8988T (cell line): ENCODE results near the gene ADAMTS14.

Experiments
- DNase-seq: peaks from one replicate; pipeline ENCODE4 v3.0.0; 2011

Gene ADAMTS14

GRCh38 chr10:70733051-70733450 is 60.7 kb downstream of the ADAMTS14 start:
- DNase-seq = no peak

- DNase-seq = no peak
These were observed 62.9 kb downstream of the ADAMTS14 start for GRCh38 chr10:70735161-70735560.

- no peak for DNase-seq
These were observed 64.2 kb downstream of the ADAMTS14 start for GRCh38 chr10:70736525-70736924.

DNA sequence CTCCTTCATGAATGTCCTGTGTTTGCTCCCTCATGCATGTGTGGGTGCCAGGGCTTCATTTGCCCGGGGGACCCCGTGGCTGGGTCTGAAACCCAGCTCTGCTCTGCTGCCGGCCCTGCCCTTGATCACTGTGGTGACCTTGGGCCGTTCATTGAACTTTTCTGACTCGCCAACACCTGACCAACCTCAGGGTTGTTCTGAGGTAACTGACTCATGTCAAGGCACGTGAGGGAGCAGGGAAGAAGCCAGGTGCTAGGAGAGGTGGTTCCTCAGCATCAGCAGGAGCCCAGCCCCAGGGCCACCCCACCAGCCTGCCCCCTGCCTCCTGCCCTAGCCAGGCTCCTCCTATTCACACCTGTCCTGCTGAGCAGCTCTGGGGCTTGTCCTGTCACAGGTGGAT is 64.9 kb downstream of the ADAMTS14 start:
- DNase-seq = no peak

DNA sequence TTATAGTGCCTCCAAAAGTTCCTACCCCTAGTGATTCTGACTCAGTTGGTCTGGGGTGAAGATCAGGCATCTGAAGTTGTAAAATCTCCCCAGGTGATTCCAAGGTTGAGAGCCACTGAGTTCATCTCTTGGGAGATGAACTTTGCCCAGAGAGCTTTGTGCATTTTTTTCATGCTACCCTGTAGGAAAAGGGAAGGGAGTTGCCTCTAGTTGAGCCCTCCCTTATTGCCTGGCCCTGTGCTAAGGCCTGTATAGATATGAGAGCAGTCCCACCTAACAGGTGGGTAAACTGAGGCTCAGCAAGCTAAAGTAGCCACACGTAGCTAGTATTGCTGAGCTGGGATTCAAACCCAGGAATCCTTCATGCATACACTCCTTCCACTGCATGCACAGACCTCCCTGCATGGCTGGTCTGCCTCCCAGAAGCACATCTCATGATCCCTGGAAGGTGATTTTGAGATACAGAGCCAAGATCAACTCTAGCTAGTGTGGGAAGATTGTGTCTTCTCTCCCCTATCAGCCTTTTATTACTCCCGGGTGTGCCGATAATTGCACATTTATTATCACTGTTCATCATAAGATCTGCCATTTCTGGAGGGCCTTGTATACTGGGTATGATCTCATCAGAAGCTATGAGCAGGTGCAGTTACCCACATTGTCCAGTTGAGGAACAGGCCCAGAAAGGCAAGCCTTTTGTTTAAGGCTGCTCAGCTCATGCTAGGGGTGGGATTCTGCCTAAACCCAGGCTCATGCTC is 65.9 kb downstream of the ADAMTS14 start:
- DNase-seq = peak; percentile 44

DNA sequence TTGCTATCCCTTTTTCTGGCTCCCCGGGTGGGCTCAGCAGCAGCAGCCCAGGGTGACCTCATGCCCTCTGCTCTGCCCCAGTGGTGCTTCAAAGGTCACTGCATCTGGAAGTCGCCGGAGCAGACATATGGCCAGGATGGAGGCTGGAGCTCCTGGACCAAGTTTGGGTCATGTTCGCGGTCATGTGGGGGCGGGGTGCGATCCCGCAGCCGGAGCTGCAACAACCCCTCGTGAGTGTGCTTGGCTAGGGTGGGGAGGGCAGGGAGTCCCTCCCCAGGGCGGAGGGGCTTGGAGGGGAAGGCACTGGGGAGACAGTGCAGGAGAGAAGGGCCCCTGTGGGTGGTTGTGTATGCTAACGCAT is 66.4 kb downstream of the ADAMTS14 start:
- no peak for DNase-seq

DNA sequence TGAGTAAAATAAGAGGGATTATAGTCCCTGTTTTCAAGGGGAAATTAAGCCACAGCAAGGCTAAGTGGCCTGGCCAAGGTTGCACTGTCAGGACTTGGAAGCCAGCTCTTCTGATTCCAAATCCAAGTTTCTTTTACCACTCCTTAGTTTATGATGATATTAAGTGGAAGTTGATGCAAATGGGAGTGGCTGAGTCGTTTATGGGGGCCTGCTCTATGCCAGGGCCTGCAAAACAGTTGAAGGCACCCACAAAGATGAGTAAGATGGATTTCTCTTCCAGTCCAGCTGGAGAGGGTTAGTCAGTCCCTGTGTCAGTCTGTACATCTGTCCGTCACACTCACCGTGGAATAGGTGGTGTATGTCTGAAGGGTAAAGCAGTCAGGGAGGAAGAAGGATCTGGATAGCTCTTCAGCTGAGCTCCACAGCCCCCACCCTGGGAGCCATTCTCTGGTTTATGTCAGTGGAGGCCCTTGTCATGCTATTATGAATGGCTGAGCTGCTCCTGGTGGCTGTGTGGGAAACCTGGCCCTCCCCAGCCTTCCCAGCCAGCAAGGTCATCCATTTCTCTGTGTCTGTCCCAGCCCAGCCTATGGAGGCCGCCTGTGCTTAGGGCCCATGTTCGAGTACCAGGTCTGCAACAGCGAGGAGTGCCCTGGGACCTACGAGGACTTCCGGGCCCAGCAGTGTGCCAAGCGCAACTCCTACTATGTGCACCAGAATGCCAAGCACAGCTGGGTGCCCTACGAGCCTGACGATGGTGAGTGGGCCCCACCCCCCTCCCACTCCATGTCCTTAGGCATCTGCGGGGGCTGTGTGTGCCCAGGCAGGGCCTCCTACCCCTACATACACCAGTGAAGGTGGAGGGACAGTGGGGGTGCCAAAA is 68.3 kb downstream of the ADAMTS14 start:
- DNase-seq = no peak

DNA sequence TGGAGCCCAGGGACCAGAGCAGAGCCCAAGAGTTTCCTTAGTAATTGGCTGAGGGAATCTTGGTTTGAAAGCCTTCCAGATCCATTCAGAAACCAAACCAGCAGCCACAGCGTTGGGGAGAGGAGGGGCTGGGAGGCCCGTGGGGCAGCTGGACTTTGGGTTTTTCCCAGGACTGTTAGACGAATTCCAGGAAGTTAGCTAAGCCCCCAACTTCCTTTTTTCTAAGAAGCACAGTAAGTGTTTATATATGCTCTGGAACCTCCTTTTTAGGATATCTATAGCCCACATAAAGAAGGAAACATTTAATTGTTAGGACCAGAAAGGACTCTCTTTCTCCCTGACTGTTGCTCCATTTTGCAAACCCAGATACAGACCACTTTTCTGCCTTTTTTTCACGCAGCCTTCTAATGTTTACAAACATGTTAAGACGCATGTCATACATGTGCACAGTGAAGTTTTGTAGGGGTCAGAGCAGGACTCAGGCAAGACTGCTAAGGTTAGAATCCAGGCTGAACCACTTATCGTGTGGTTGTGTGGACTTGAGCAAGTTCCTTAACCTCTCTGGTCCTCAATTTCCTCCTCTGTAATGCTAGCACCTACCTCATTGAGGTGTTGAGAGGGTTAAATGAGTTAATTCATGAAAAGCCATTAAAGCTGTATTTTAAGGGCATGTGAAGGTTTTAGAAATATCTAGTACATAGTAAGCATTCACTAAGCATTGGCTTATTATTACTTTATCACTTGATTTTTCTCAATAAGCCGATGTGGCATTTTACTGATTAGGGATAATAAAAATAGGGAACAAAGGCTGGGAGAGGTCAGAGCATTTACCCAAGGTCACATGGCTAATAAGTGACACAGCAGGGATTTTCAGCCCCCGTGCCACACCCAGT is 70.5 kb downstream of the ADAMTS14 start:
- DNase-seq = no peak

- no peak for DNase-seq
These were observed 71.1 kb downstream of the ADAMTS14 start for GRCh38 chr10:70743430-70743788.

GRCh38 chr10:70743879-70744278 is 71.6 kb downstream of the ADAMTS14 start:
- no peak for DNase-seq

DNA sequence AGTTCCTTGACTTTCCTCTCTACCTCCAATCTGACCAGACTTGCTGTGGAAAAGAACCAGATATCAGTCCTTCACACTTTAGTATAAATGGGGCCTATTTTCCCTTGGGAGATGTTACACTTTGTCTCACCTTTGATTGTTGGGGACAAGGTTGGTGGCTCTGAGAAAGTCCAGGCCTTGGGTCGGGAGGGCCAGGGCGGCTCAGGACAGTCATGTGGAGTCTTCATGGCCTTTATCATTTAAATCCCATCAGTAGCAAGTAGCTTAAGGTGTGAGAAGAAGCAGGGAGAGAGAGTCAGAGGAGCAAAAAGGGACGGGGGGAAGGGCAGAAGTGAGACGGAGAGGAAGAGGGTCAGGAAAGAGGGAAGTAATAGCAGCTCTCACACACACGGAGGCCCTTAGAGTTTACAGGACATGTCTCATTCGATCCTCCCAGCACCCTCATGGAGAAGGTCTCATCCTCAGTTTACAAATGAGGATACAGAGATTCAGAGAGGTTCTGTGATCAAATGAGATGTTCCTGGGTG is 72.4 kb downstream of the ADAMTS14 start:
- no peak for DNase-seq

DNA sequence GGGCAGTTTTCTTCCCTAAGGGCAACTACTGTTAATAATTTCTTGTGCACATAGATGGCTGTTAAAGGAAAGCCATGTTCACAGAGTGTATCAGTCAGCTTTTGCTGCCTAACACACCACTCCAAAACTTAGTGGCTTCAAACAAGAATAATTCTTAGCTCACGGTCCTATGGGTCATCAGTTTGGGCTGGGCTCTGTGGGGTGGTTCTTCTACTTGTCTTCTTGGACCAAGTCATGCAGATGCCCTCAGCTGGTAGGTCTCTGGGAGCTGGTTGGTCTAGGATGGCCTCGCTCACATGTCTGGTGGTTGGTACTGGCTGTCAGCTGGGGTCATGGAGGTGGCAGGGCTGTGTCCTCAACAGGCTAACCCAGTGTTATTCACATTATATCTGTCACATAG is 73.2 kb downstream of the ADAMTS14 start:
- DNase-seq = no peak

- no peak for DNase-seq
These were observed 75.1 kb downstream of the ADAMTS14 start for GRCh38 chr10:70747192-70747965.

DNA sequence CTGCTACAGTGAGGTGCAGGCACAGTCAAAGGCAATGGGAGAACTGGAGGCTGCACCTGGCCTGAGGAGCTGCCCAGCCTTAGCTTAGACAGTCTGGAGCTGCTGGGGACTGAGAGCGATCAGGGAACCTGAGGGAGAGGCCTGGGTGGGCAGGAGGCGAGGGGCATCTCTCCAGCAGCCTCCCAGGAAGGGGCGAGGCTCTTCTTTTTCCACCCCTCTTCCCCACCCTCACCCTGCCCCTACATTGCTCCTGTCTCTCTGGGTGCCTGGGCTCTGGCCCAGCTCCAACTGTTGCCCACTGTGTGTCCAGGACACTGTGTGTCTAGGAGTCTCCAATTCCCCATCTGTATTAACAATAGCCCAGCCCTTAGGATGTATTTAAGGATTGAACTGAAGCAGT is 76.0 kb downstream of the ADAMTS14 start:
- no peak for DNase-seq

DNA sequence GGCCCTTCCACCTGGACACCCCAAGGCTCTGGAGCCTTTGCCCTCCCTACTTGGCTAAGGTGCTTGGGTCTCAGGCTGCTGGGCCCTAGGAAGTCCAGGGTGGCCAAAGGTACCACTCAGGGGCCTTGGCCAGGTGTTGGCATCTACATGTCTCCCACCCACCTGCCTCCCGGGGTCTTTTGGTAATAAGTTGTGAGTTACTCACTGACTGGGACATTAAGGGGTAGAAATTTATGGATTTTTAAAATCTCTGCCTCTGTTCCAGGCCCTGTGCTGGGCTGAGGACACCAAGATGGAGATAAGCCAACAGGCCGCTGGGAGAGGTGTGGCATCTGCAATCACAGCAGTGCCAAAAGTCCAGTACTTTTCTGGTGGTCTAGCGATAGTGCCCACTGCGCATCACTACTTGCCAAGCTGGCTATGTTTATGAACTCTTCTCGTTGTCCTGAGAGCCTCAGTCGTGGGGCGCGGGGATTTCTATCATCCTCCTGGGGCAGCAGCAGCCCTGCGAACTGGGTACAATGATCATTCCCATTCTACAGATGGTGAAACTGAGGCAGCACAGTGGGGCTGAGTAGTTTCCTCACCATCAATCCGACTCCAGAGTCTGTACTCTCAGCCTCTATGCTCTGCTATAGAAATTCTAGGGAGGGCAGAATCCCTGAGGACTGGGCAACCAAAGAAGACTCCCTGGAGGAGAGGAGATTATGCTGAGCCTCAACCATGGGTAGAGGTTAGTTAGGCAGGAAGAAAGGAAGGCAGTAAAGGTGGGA is 76.7 kb downstream of the ADAMTS14 start:
- DNase-seq = no peak

GRCh38 chr10:70749756-70750155 is 77.5 kb downstream of the ADAMTS14 start:
- DNase-seq = no peak

DNA sequence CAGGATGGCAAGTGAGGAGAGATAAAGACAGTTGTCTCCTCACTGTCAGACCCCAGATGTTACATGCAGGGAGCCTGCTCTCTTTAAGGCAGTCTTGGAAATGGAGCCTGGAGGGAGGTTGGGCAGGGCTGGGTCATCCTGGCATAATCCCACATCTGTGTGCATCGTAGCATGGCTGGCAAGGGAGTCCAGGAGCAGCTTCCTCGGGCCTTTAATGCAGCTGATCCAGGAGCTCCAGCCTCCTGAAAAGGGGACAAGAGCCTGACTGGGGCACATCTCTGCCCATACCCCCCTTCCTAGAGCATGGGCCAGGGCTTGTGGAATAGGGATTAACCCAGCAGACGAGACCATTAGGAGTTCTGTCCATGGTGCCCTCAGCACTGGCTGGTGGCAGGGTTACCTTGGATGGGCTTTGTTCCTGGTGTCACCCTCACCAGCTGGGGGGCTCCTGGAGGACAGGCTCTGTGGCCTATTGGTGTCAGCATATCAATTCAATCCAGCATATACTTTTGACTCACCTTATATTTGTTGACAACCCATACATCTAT is 77.9 kb downstream of the ADAMTS14 start:
- no peak for DNase-seq

GRCh38 chr10:70751356-70751755 is 79.0 kb downstream of the ADAMTS14 start:
- DNase-seq = no peak

GRCh38 chr10:70751991-70752390 is 79.7 kb downstream of the ADAMTS14 start:
- no peak for DNase-seq

GRCh38 chr10:70752571-70752970 is 80.3 kb downstream of the ADAMTS14 start:
- DNase-seq = no peak

GRCh38 chr10:70753026-70753663 is 80.8 kb downstream of the ADAMTS14 start:
- DNase-seq = no peak
